PC-3 (cell line): Measurements from ENCODE around the gene RPS2. TPM values are rescaled to one million over a fixed set of nuclear protein-coding genes. Genes with fewer than 3 reads are reported as not detected.

Source experiments
- ATAC-seq: fragments of 200-7000 bp; cut with Tn5 transposase; 2 replicates; pipeline ENCODE4 v1.9.1; 2020; ENCODE audit warnings: mild to moderate bottlenecking, moderate library complexity
- BruUV-seq: library from RNA; stranded (reverse); fragments of 400-500 nt; replicated peaks from 2 replicates; lab custom pipeline; 2021; lab: Mats Ljungman, UMichigan
- CTCF ChIA-PET: fragments of 300-600 bp; sonication (Branson Sonifier 250); formaldehyde crosslinking; loops from one replicate; lab custom pipeline; 2022; ENCODE audit warnings: antibody characterized with exemption; lab: Charles Lee
- POLR2A ChIA-PET: fragments of 300-600 bp; sonication (Branson Sonifier 250); formaldehyde crosslinking; loops from one replicate; lab custom pipeline; 2022; ENCODE audit warnings: antibody characterized with exemption; ENCODE audit not compliant: unreplicated experiment; lab: Charles Lee
- DNase-seq: peaks from one replicate; pipeline ENCODE4 v3.0.0-alpha.2; 2015
- H2AFZ ChIP-seq: fragments of 300-600 bp; sonication (generic); 2 replicates; pipeline ENCODE4 v1.6.0; 2016; ENCODE audit warnings: antibody characterized with exemption, low read length
- H3F3A ChIP-seq: fragments of 300-600 bp; sonication (generic); one replicate; pipeline ENCODE4 v1.6.0; 2017; ENCODE audit warnings: antibody characterized with exemption, low read length, control low read depth, mild to moderate bottlenecking; ENCODE audit not compliant: unreplicated experiment
- H3K27ac ChIP-seq: fragments of 300-600 bp; sonication (generic); 2 replicates; pipeline ENCODE4 v1.5.1; 2016; ENCODE audit warnings: mild to moderate bottlenecking, low read length
- H3K27me3 ChIP-seq: fragments of 300-600 bp; sonication (generic); 2 replicates; pipeline ENCODE4 v1.6.1; 2016; ENCODE audit warnings: low read length, mixed read lengths
- H3K36me3 ChIP-seq: fragments of 300-600 bp; sonication (generic); 2 replicates; pipeline ENCODE4 v1.6.1; 2016; ENCODE audit warnings: low read depth, mixed run types, low read length, mixed read lengths
- H3K4me1 ChIP-seq: fragments of 300-600 bp; sonication (generic); 2 replicates; pipeline ENCODE4 v1.5.1; 2016; ENCODE audit warnings: low read length; ENCODE audit not compliant: insufficient read depth
- H3K4me2 ChIP-seq: fragments of 300-600 bp; sonication (generic); 2 replicates; pipeline ENCODE4 v1.6.0; 2016; ENCODE audit warnings: low read length
- H3K4me3 ChIP-seq: fragments of 300-600 bp; sonication (generic); 2 replicates; pipeline ENCODE4 v1.5.1; 2016; ENCODE audit warnings: mild to moderate bottlenecking, low read length, mixed read lengths
- H3K79me2 ChIP-seq: fragments of 300-600 bp; sonication (generic); 2 replicates; pipeline ENCODE4 v1.6.1; 2017; ENCODE audit warnings: low read length, mixed read lengths
- H3K9ac ChIP-seq: fragments of 300-600 bp; sonication (generic); 2 replicates; pipeline ENCODE4 v1.6.0; 2016; ENCODE audit warnings: mild to moderate bottlenecking, low read length
- H3K9me2 ChIP-seq: fragments of 300-600 bp; sonication (generic); replicated peaks from 2 replicates; pipeline ENCODE4 v1.6.1; 2016; ENCODE audit warnings: mixed run types, low read length, mixed read lengths
- H3K9me3 ChIP-seq: fragments of 300-600 bp; sonication (generic); 2 replicates; pipeline ENCODE4 v1.6.1; 2016; ENCODE audit warnings: low read length, mixed read lengths
- H4K20me1 ChIP-seq: fragments of 300-600 bp; sonication (generic); 2 replicates; pipeline ENCODE4 v1.6.1; 2016; ENCODE audit warnings: low read length, mixed read lengths
- EZH2 ChIP-seq: fragments of 300-600 bp; sonication (generic); IDR thresholded peaks from one replicate; pipeline ENCODE4 v1.6.1; 2017; ENCODE audit warnings: antibody characterized with exemption, mild to moderate bottlenecking, low read length; ENCODE audit not compliant: unreplicated experiment
- EZH2phosphoT487 ChIP-seq: fragments of 300-600 bp; sonication (generic); IDR thresholded peaks from 2 replicates; pipeline ENCODE4 v1.6.1; 2018; ENCODE audit warnings: mild to moderate bottlenecking, antibody characterized with exemption, low read length, borderline replicate concordance
- intact Hi-C: fragments of 100-400 bp; cut with micrococcal nuclease; formaldehyde crosslinking; loops from 2 replicates; pipeline ENCODE4 v1.9.0; 2023
- total RNA-seq: library from RNA; depleted of rRNA; stranded (reverse); fragments of >200 nt; gene quantifications from 2 replicates; pipeline ENCODE4 v1.2.3, GENCODE V29; 2014
- TF ChIP-seq, protein P1 (sequence below): fragments of 300-600 bp; sonication (generic); conservative IDR thresholded peaks from 2 replicates; pipeline ENCODE4 v1.5.1; 2017; ENCODE audit warnings: antibody characterized with exemption, low read depth, mild to moderate bottlenecking, low read length

RPS2 gene
- total RNA-seq, 1 experiment from 2014 or later, result 2,234 TPM

DNA sequence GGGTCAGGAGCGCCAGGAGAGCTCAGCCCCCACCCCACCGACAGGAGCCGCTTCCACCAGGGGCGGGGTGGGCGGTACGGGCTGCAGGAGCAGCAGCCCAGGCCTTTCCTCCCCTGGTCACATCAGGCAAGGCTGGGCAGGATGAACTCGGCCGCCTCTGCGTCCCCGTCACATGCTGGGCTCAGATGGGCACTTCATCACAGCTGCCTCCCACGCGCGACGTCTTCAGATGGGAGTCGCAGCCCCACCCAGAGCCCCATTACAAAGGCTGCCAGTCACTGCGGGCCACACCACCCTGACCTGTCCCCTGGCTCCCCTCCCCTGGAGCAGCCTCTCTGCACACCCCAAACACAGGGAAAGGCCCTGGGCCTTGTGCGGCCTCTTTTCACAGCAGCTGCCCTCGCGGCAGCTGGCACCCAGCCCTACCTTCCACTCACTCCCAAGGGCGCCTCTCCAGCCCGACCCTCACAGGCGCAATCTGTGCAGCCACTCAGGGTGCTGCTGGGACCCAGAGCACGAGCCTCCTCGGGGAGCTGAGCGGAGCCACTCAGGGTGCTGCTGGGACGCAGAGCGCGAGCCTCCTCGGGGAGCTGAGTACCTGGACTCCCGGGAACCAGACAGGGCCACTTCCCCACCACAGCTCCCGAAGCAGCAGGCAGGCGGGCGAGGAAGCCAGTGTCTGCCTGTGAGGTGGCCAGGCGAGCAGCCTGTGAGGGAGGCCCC lies 40.3 kb upstream of the RPS2 start:
- H3K27me3 ChIP-seq, result no peaks in the 10 kb centered on the region
- peaks cover 4% of the 10 kb centered on the region; the same call in 1 of the 2 replicates for H3K36me3 ChIP-seq
- ChIA-PET POLR2A (no interaction called here), CTCF (no interaction called here)
- peaks cover 33% of the 10 kb centered on the region for H4K20me1 ChIP-seq
- peaks cover 66% of the 10 kb centered on the region for H3K79me2 ChIP-seq
- no peak overlapping the region for H3K4me2 ChIP-seq
- no peak overlapping the region for H2AFZ ChIP-seq
- no peak overlapping the region for H3K4me3 ChIP-seq
- TF ChIP-seq EZH2phosphoT487 (no peak), EZH2 (no peak)
- TF ChIP-seq, protein P1, sequence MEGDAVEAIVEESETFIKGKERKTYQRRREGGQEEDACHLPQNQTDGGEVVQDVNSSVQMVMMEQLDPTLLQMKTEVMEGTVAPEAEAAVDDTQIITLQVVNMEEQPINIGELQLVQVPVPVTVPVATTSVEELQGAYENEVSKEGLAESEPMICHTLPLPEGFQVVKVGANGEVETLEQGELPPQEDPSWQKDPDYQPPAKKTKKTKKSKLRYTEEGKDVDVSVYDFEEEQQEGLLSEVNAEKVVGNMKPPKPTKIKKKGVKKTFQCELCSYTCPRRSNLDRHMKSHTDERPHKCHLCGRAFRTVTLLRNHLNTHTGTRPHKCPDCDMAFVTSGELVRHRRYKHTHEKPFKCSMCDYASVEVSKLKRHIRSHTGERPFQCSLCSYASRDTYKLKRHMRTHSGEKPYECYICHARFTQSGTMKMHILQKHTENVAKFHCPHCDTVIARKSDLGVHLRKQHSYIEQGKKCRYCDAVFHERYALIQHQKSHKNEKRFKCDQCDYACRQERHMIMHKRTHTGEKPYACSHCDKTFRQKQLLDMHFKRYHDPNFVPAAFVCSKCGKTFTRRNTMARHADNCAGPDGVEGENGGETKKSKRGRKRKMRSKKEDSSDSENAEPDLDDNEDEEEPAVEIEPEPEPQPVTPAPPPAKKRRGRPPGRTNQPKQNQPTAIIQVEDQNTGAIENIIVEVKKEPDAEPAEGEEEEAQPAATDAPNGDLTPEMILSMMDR, result no peak
- DNase-seq (no peak), ATAC-seq (no peak)
- H3F3A ChIP-seq, result no peaks in the 10 kb centered on the region
- no peaks in the 10 kb centered on the region for H3K9me3 ChIP-seq
- H3K9ac ChIP-seq, result no peak overlapping the region
- H3K4me1 ChIP-seq, result peaks cover 16% of the 10 kb centered on the region
- no TSS peak for BruUV-seq
- H3K9me2 ChIP-seq, result no peaks in the 10 kb centered on the region
- no peak overlapping the region for H3K27ac ChIP-seq
- intact Hi-C loops, result no loop called here

DNA sequence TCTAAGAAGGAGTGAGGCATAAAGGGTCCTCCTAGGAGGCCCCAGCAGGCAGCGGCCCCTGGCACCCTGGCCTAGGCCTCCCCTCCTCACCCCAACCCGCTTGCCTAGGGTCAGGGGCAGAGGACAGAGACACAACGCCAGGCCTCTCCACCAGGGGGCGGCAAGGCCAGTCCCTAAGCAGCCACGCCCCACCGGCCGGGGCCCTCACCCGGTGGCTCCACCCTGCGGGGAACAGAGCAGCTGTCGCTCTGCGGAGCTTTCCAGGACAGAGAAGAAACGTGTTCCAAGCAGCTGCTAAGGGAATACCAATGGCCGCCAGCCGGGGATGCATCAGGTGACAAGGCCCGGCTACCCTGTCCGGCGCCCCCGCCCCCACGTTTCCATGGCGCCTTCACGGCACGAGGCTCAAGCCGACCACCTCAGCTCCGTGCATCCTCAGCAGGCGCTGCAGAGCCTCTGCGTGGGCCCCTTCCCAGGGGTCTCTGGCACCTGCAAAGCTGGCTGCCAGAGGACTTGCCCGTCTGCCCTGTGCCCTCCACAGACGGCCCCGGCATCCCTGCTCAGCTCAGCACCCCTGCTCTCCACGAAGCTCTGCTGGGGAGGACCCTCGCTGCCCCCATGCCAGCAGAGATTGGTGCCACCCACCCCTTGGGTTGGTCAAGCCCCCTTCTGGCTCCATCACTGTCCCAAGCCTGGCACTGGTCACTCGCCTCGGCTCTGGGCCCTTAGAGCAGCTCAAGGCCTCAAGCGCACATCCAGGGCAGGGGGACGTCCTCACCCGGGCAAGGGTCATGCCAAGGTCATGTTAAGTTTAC lies 39.4 kb upstream of the RPS2 start:
- H3K9me2 ChIP-seq, result no peaks in the 10 kb centered on the region
- intact Hi-C loops, result no loop called here
- no peaks in the 10 kb centered on the region for H3K27me3 ChIP-seq
- H3K36me3 ChIP-seq, result peaks cover 6% of the 10 kb centered on the region; the same call in 1 of the 2 replicates
- no peaks in the 10 kb centered on the region for H3F3A ChIP-seq
- ATAC-seq, result peak; percentile 65
- POLR2A ChIA-PET, result no interaction called here
- BruUV-seq, result no TSS peak
- no peak overlapping the region for H3K4me3 ChIP-seq
- CTCF ChIA-PET, result interaction anchor here (0.6 to 1.0 kb wide), 4 partner anchors 9 to 136 kb away, joined by 3 to 4 read pairs (median 3); partner anchors contain the start of gene NHERF2
- H3K4me2 ChIP-seq, result no peak overlapping the region
- H3K79me2 ChIP-seq, result peaks cover 60% of the 10 kb centered on the region
- peaks cover 33% of the 10 kb centered on the region for H4K20me1 ChIP-seq
- H3K9ac ChIP-seq, result no peak overlapping the region
- H3K27ac ChIP-seq, result no peak overlapping the region
- H3K4me1 ChIP-seq, result peaks cover 16% of the 10 kb centered on the region
- peak; percentile 80 for DNase-seq
- H3K9me3 ChIP-seq, result no peaks in the 10 kb centered on the region
- no peak overlapping the region for H2AFZ ChIP-seq
- no peak for TF ChIP-seq EZH2
- TF ChIP-seq, protein P1, result peak; percentile 82
